Mucosa of stomach (tissue), 1 donor: Measurements from ENCODE around the gene CHMP2B.
"Not testable (repeated sequence)": the region's sequence is repeated elsewhere in the genome, so short reads cannot be mapped to it uniquely, and the experiment has no call there.

Experiments used
- H3K27me3 ChIP-seq: one replicate; pipeline ENCODE4 v1.7.0; 2013; ENCODE audit warnings: mild to moderate bottlenecking, low read length; ENCODE audit not compliant: control insufficient read depth, insufficient read depth
- H3K36me3 ChIP-seq: one replicate; pipeline ENCODE4 v1.7.0; 2013; ENCODE audit warnings: low read length; ENCODE audit not compliant: control insufficient read depth, insufficient read depth
- H3K4me1 ChIP-seq: one replicate; pipeline ENCODE4 v1.7.0; 2013; ENCODE audit warnings: mild to moderate bottlenecking, low read length; ENCODE audit not compliant: control insufficient read depth, insufficient read depth
- H3K4me3 ChIP-seq: one replicate; pipeline ENCODE4 v1.7.0; 2013; ENCODE audit warnings: low read length
- H3K9ac ChIP-seq: one replicate; pipeline ENCODE4 v1.7.0; 2013; ENCODE audit warnings: mild to moderate bottlenecking, low read length, moderate library complexity
- H3K9me3 ChIP-seq: one replicate; pipeline ENCODE4 v1.7.0; 2013; ENCODE audit warnings: mild to moderate bottlenecking, low read length, moderate library complexity; ENCODE audit not compliant: control insufficient read depth
- donor health status: Pancreatic carcinoma.

Gene CHMP2B

GRCh38 chr3:87272718-87273341, 45.7 kb downstream of the CHMP2B start:
- H3K27me3 ChIP-seq: no peaks in the 10 kb centered on the region
- H3K4me3 ChIP-seq: no peak overlapping the region
- H3K9me3 ChIP-seq: no peaks in the 10 kb centered on the region
- no peaks in the 10 kb centered on the region for H3K36me3 ChIP-seq
- H3K9ac ChIP-seq: no peak overlapping the region
- H3K4me1 ChIP-seq: no peaks in the 10 kb centered on the region

- H3K9ac ChIP-seq: no peak within 1 kb of the TSS
Observed at GRCh38 chr3:87276484-87276883, 49.4 kb downstream of the CHMP2B start, which contains the start of gene POU1F1. Gene POU1F1, minus strand, starts transcription at chr3:87276584. Its CDS starts 122 bp downstream, at chr3:87276462.

GRCh38 chr3:87287011-87287410, 59.9 kb downstream of the CHMP2B start:
- Histone ChIP-seq H3K4me3 (no peak overlapping the region), H3K4me1 (no peaks in the 10 kb centered on the region), H3K36me3 (no peaks in the 10 kb centered on the region), H3K27me3 (no peaks in the 10 kb centered on the region), H3K9me3 (no peaks in the 10 kb centered on the region), H3K9ac (no peak overlapping the region)

More at GRCh38 chr3:87276484-87276883, 49.4 kb downstream of the CHMP2B start, which contains the start of gene POU1F1:
- H3K4me3 ChIP-seq: no peak within 1 kb of the TSS
- no peaks in the 10 kb centered on the region for H3K27me3 ChIP-seq
- no peaks in the 10 kb centered on the region for H3K36me3 ChIP-seq
- no peaks in the 10 kb centered on the region for H3K9me3 ChIP-seq
- no peaks in the 10 kb centered on the region for H3K4me1 ChIP-seq

- no peaks in the 10 kb centered on the region for H3K4me1 ChIP-seq
- no peaks in the 10 kb centered on the region for H3K36me3 ChIP-seq
- H3K4me3 ChIP-seq: no peak overlapping the region
- no peaks in the 10 kb centered on the region for H3K9me3 ChIP-seq
- no peak overlapping the region for H3K9ac ChIP-seq
- H3K27me3 ChIP-seq: no peaks in the 10 kb centered on the region
Observed at GRCh38 chr3:87288446-87288845, 61.3 kb downstream of the CHMP2B start.

- Histone ChIP-seq H3K9ac (no peak overlapping the region), H3K36me3 (no peaks in the 10 kb centered on the region), H3K27me3 (no peaks in the 10 kb centered on the region), H3K9me3 (no peaks in the 10 kb centered on the region), H3K4me3 (no peak overlapping the region), H3K4me1 (no peaks in the 10 kb centered on the region)
Observed at GRCh38 chr3:87298111-87298718, 71.1 kb downstream of the CHMP2B start.

- not testable (repeated sequence) for H3K9me3 ChIP-seq, H3K9ac ChIP-seq, H3K4me1 ChIP-seq, H3K4me3 ChIP-seq, H3K36me3 ChIP-seq, H3K27me3 ChIP-seq
Observed at GRCh38 chr3:87305031-87305430, 77.9 kb downstream of the CHMP2B start.
